Measurements from ENCODE around the gene MAGI3.

Gene MAGI3

GRCh38 chr1:113389359-113389952, 859 bp upstream of the MAGI3 start:
- TF ChIP-seq REST (IDR thresholded peaks at IDR 0.05; ENCODE audit: low read depth) (no peak), TCF12 (IDR thresholded peaks at IDR 0.05; ENCODE audit: low read depth) (no peak), FOXM1 (IDR thresholded peaks at IDR 0.05; ENCODE audit: borderline replicate concordance, low read depth) (no peak), TAF1 (IDR thresholded peaks at IDR 0.05; ENCODE audit: low read depth) (0 out of 2 replicates have a peak, but pooled peaks have one; percentile 12), ZBTB7A (IDR thresholded peaks at IDR 0.05; ENCODE audit: low read depth) (no peak), MAX (IDR thresholded peaks at IDR 0.05) (no peak), RAD21 (IDR thresholded peaks at IDR 0.05; ENCODE audit: low read depth) (no peak)

GRCh38 chr1:113390871-113391648, 745 bp downstream of the MAGI3 start:
- TF ChIP-seq ZBTB7A (IDR thresholded peaks at IDR 0.05; ENCODE audit: low read depth): peak; percentile 91
- TF ChIP-seq EGR1 (IDR thresholded peaks at IDR 0.05): no peak
- TF ChIP-seq TCF12 (IDR thresholded peaks at IDR 0.05; ENCODE audit: low read depth): no peak; the same call in 1 of the 2 replicates
- TF ChIP-seq RAD21 (IDR thresholded peaks at IDR 0.05; ENCODE audit: low read depth): no peak
- TF ChIP-seq NFIC (IDR thresholded peaks at IDR 0.05): no peak
- TF ChIP-seq YY1 (IDR thresholded peaks at IDR 0.05; ENCODE audit: low read depth): no peak
- peak; percentile 16; the same call in 1 of the 2 replicates for TF ChIP-seq TAF1 (IDR thresholded peaks at IDR 0.05; ENCODE audit: low read depth)
- TF ChIP-seq USF1 (IDR thresholded peaks at IDR 0.05): no peak
- no peak for TF ChIP-seq FOXM1 (IDR thresholded peaks at IDR 0.05; ENCODE audit: borderline replicate concordance, low read depth)
- TF ChIP-seq CEBPB (IDR thresholded peaks at IDR 0.05): no peak
- peak; percentile 34 for TF ChIP-seq MAX (IDR thresholded peaks at IDR 0.05)
- no peak for TF ChIP-seq CREB1 (IDR thresholded peaks at IDR 0.05; ENCODE audit: low read depth)
- TF ChIP-seq TEAD4 (IDR thresholded peaks at IDR 0.05): no peak
- no peak for TF ChIP-seq REST (IDR thresholded peaks at IDR 0.05; ENCODE audit: low read depth)
- no peak for TF ChIP-seq EP300 (IDR thresholded peaks at IDR 0.05; ENCODE audit: borderline replicate concordance)

- TF ChIP-seq TAF1 (IDR thresholded peaks at IDR 0.05; ENCODE audit: low read depth) (no peak), CREB1 (IDR thresholded peaks at IDR 0.05; ENCODE audit: low read depth) (no peak), TCF12 (IDR thresholded peaks at IDR 0.05; ENCODE audit: low read depth) (peak; percentile 34; the same call in 1 of the 2 replicates), EGR1 (IDR thresholded peaks at IDR 0.05) (no peak)
Measured at GRCh38 chr1:113391649-113392271, 1.4 kb downstream of the MAGI3 start.

GRCh38 chr1:113392541-113393128, 2.3 kb downstream of the MAGI3 start:
- no peak for TF ChIP-seq NFIC (IDR thresholded peaks at IDR 0.05)
- no peak for TF ChIP-seq FOXM1 (IDR thresholded peaks at IDR 0.05; ENCODE audit: borderline replicate concordance, low read depth)
- TF ChIP-seq EP300 (IDR thresholded peaks at IDR 0.05; ENCODE audit: borderline replicate concordance): no peak
- no peak for TF ChIP-seq TAF1 (IDR thresholded peaks at IDR 0.05; ENCODE audit: low read depth)
- TF ChIP-seq TCF12 (IDR thresholded peaks at IDR 0.05; ENCODE audit: low read depth): no peak
- no peak for TF ChIP-seq USF1 (IDR thresholded peaks at IDR 0.05)
- no peak for TF ChIP-seq RAD21 (IDR thresholded peaks at IDR 0.05; ENCODE audit: low read depth)
- TF ChIP-seq YY1 (IDR thresholded peaks at IDR 0.05; ENCODE audit: low read depth): no peak
- TF ChIP-seq CEBPB (IDR thresholded peaks at IDR 0.05): no peak

Measured in Ishikawa (cell line).